ENCODE results near the gene CREG2. TPM values are rescaled to one million over a fixed set of nuclear protein-coding genes. Genes with fewer than 3 reads are reported as not detected.

Gene CREG2
- total RNA-seq, 4 donors from 2014 or later = 0.38 to 2.5 (median 1.3) TPM

- H3K36me3 ChIP-seq = no peaks in the 10 kb centered on the region
- peaks cover 0 to 22% (median 6%) of the 10 kb centered on the region in 3 donors for H3K4me1 ChIP-seq
- H3K9me3 ChIP-seq = no peaks in the 10 kb centered on the region
- intact Hi-C loops (cut with DNase I) = no loop called here
- H3K27me3 ChIP-seq = no peaks in the 10 kb centered on the region
- TF ChIP-seq POLR2A (IDR thresholded peaks at IDR 0.05) = no peak
- 86 to 89% methylated on average over 1 of the region's 1 CpG for WGBS, 2 donors
- no peak overlapping the region for H3K27ac ChIP-seq
- no peak for DNase-seq
- no peak overlapping the region for H3K4me3 ChIP-seq
Observed at GRCh38 chr2:101340141-101340551, 47.2 kb downstream of the CREG2 start.

- no peak for TF ChIP-seq CTCF (IDR thresholded peaks at IDR 0.05)
- no peak for TF ChIP-seq POLR2A (IDR thresholded peaks at IDR 0.05)
Observed at GRCh38 chr2:101339266-101339880, 47.9 kb downstream of the CREG2 start.

GRCh38 chr2:101337877-101338276, 49.4 kb downstream of the CREG2 start:
- Histone ChIP-seq H3K36me3 (no peaks in the 10 kb centered on the region), H3K4me1 (peaks cover 0 to 22% (median 6%) of the 10 kb centered on the region in 3 donors), H3K27ac (no peak overlapping the region), H3K9me3 (no peaks in the 10 kb centered on the region), H3K27me3 (no peaks in the 10 kb centered on the region), H3K4me3 (no peak overlapping the region)
- intact Hi-C loops (cut with DNase I) = no loop called here
- WGBS, 2 donors = 23 to 28% methylated on average over 2 of the region's 2 CpGs
- TF ChIP-seq POLR2A (IDR thresholded peaks at IDR 0.05) = no peak
- no peak for TF ChIP-seq CTCF (IDR thresholded peaks at IDR 0.05)
- no peak for DNase-seq

More at GRCh38 chr2:101339266-101339880, 47.9 kb downstream of the CREG2 start:
- intact Hi-C loops (cut with DNase I) = no loop called here
- DNase-seq = no peak
- H3K27ac ChIP-seq = no peak overlapping the region
- H3K27me3 ChIP-seq = no peaks in the 10 kb centered on the region
- no peaks in the 10 kb centered on the region for H3K9me3 ChIP-seq
- H3K4me1 ChIP-seq = peaks cover 0 to 22% (median 6%) of the 10 kb centered on the region in 3 donors
- no peaks in the 10 kb centered on the region for H3K36me3 ChIP-seq
- whole genome bisulfite sequencing, 2 donors = 87 to 88% methylated on average over 4 of the region's 4 CpGs
- H3K4me3 ChIP-seq = no peak overlapping the region

GRCh38 chr2:101332885-101333766, 54.2 kb downstream of the CREG2 start:
- Histone ChIP-seq H3K27ac (no peak overlapping the region), H3K36me3 (no peaks in the 10 kb centered on the region), H3K9me3 (no peaks in the 10 kb centered on the region), H3K4me3 (no peak overlapping the region), H3K27me3 (no peaks in the 10 kb centered on the region), H3K4me1 (peaks cover 18 to 39% (median 29%) of the 10 kb centered on the region in 3 donors)
- no peak for TF ChIP-seq CTCF (IDR thresholded peaks at IDR 0.05)
- no peak for TF ChIP-seq POLR2A (IDR thresholded peaks at IDR 0.05)
- WGBS, 2 donors = 71 to 74% methylated on average over 5 of the region's 5 CpGs
- DNase-seq = no peak
- intact Hi-C loops (cut with DNase I) = no loop called here

GRCh38 chr2:101331202-101331601, 56.1 kb downstream of the CREG2 start:
- peaks cover 26 to 53% (median 32%) of the 10 kb centered on the region in 3 donors for H3K4me1 ChIP-seq
- no peak for DNase-seq
- H3K27ac ChIP-seq = peak overlapping the region; percentile 82 to 94 (median 87)
- no peak overlapping the region for H3K4me3 ChIP-seq
- no peaks in the 10 kb centered on the region for H3K36me3 ChIP-seq
- WGBS, 2 donors = 53 to 71% methylated on average over 2 of the region's 2 CpGs
- TF ChIP-seq CTCF (IDR thresholded peaks at IDR 0.05) (no peak), POLR2A (IDR thresholded peaks at IDR 0.05) (no peak)
- intact Hi-C loops (cut with DNase I) = no loop called here
- H3K9me3 ChIP-seq = no peaks in the 10 kb centered on the region
- H3K27me3 ChIP-seq = no peaks in the 10 kb centered on the region

All from esophagus squamous epithelium (tissue), 5 donors.